K562 (cell line): ENCODE results near the gene PTP4A2. TPM values are rescaled to one million over a fixed set of nuclear protein-coding genes. Genes with fewer than 3 reads are reported as not detected.
A peak's percentile ranks its signal among the peaks of the same experiment; 100 is the strongest.

Experiments used
- ATAC-seq: fragments of 200-7000 bp; cut with Tn5 transposase; 3 replicates; pipeline ENCODE4 v1.9.1; 2020; ENCODE audit warnings: moderate library complexity
- BruUV-seq: library from RNA; stranded (reverse); fragments of 400-500 nt; replicated peaks from 2 replicates; lab custom pipeline; 2021; lab: Mats Ljungman, UMichigan
- CTCF ChIA-PET: fragments of 300-600 bp; formaldehyde crosslinking; extraction: SDS; loops from one replicate; lab custom pipeline; 2021; ENCODE audit warnings: low intra/inter-chr PET ratio; lab: Yijun Ruan, JAX
- POLR2A ChIA-PET: fragments of 300-600, 350-650 bp; sonication (Branson Sonifier 250); formaldehyde crosslinking; extraction: SDS; loops from one replicate; lab custom pipeline; 2021; ENCODE audit warnings: antibody characterized with exemption, inconsistent platforms; lab: Yijun Ruan, JAX
- DNase-seq, 4 experiments: peaks; one replicate each; pipeline versions ENCODE4 v3.0.0 to v3.0.0-alpha.2; 2011 to 2018; ENCODE audit warnings: low spot score in 3 of 4, mixed read lengths in 3 of 4; ENCODE audit errors: extremely low read depth in 1 of 4
- FAIRE-seq: peaks from 2 replicates; lab custom pipeline; 2011; peaks lifted over from hg19 to GRCh38; lab: Jason Lieb, UNC
- H2AFZ ChIP-seq: 2 replicates; pipeline ENCODE4 v1.6.0; 2011; ENCODE audit warnings: low read depth, low read length, control low read depth, inconsistent platforms
- H3K27ac ChIP-seq: fragments of 200-600 bp; 3 replicates; pipeline ENCODE4 v1.8.0; 2011; ENCODE audit warnings: low read depth, mild to moderate bottlenecking, control low read depth, inconsistent platforms, low read length, moderate library complexity, mixed read lengths; ENCODE audit errors: extremely low read depth
- H3K27me3 ChIP-seq, 2 experiments: fragments of 300-600 bp in 1 of 2; 2 replicates in 1 of 2; 3 replicates in 1 of 2; pipeline versions ENCODE4 v1.6.0 to v1.8.0; 2011; ENCODE audit warnings: inconsistent platforms in 2 of 2, low read length in 2 of 2, mild to moderate bottlenecking in 1 of 2, mixed read lengths in 1 of 2, moderate library complexity in 1 of 2; ENCODE audit not compliant: control insufficient read depth in 2 of 2, insufficient read depth in 2 of 2
- H3K36me3 ChIP-seq: fragments of 300-600 bp; 3 replicates; pipeline ENCODE4 v1.8.0; 2011; ENCODE audit warnings: mild to moderate bottlenecking, low read length, inconsistent platforms; ENCODE audit not compliant: control insufficient read depth, insufficient read depth
- H3K4me1 ChIP-seq, 2 experiments: fragments of 200-600 bp in 1 of 2; replicated peaks in 1 of 2; 2 replicates in 1 of 2; 3 replicates in 1 of 2; pipeline versions ENCODE4 v1.5.1 to v1.8.0; 2011; ENCODE audit warnings: inconsistent platforms in 2 of 2, low read length in 2 of 2, mild to moderate bottlenecking in 1 of 2, mixed read lengths in 1 of 2, moderate library complexity in 1 of 2; ENCODE audit not compliant: control insufficient read depth in 2 of 2, insufficient read depth in 2 of 2
- H3K4me2 ChIP-seq: 2 replicates; pipeline ENCODE4 v1.6.1; 2011; ENCODE audit warnings: low read length, control low read depth, inconsistent platforms, mixed read lengths; ENCODE audit not compliant: insufficient read depth
- H3K4me3 ChIP-seq: fragments of 200-600 bp; sonication (generic), shearing (Covaris generic); 2 replicates; pipeline ENCODE4 v1.5.1; 2016; ENCODE audit warnings: control low read depth, inconsistent platforms
- H3K79me2 ChIP-seq: fragments of 200-600 bp; 3 replicates; pipeline ENCODE4 v1.8.0; 2011; ENCODE audit warnings: low read length, inconsistent platforms; ENCODE audit not compliant: control insufficient read depth, insufficient read depth
- H3K9ac ChIP-seq, 2 experiments: 2 replicates each; pipeline versions ENCODE4 v1.6.0 to v1.6.1; 2011; ENCODE audit warnings: low read depth in 2 of 2, low read length in 2 of 2, control low read depth in 1 of 2, inconsistent platforms in 1 of 2, mild to moderate bottlenecking in 1 of 2, mixed read lengths in 1 of 2; ENCODE audit not compliant: insufficient read depth in 1 of 2
- H3K9me1 ChIP-seq: one replicate; pipeline ENCODE4 v1.6.0; 2011; ENCODE audit warnings: inconsistent platforms, mild to moderate bottlenecking, low read length, moderate library complexity; ENCODE audit not compliant: control insufficient read depth, insufficient read depth
- H3K9me3 ChIP-seq: replicated peaks from 2 replicates; pipeline ENCODE4 v1.5.1; 2011; ENCODE audit warnings: low read depth, low read length, inconsistent platforms; ENCODE audit not compliant: control insufficient read depth, insufficient read depth
- H4K20me1 ChIP-seq: replicated peaks from 2 replicates; pipeline ENCODE4 v1.6.1; 2011; ENCODE audit warnings: low read length, inconsistent platforms, mixed read lengths; ENCODE audit not compliant: control insufficient read depth, insufficient read depth
- C11orf30 ChIP-seq: fragments of 450-650 bp; IDR thresholded peaks from 2 replicates; pipeline ENCODE4 v1.6.1; 2016; ENCODE audit warnings: low read depth, mild to moderate bottlenecking
- ILF3 ChIP-seq: fragments of 450-650 bp; IDR thresholded peaks from 2 replicates; pipeline ENCODE4 v1.6.1; 2018; ENCODE audit warnings: antibody characterized with exemption, mild to moderate bottlenecking, moderate library complexity, borderline replicate concordance
- STAG1 ChIP-seq: sonication (generic); formaldehyde crosslinking; IDR thresholded peaks from 2 replicates; pipeline ENCODE4 v1.5.0; 2020; ENCODE audit warnings: missing genetic modification reagents, borderline replicate concordance
- WGBS: fragments of 100-300 bp; shearing (Covaris generic); methylation state at CpG from one replicate; pipeline ENCODE4 v1.1.6; 2016; ENCODE audit warnings: low coverage, mixed read lengths; ENCODE audit not compliant: insufficient coverage; ENCODE audit errors: missing lambda C conversion rate; 5-methylcytosine and 5-hydroxymethylcytosine counted together
- in situ Hi-C: fragments of 300-500 bp; cut with MboI; formaldehyde crosslinking; loops from 4 replicates; pipeline ENCODE4 v1.15.0; 2018; ENCODE audit warnings: inconsistent platforms, mixed read lengths
- intact Hi-C: fragments of 100-400 bp; cut with micrococcal nuclease; formaldehyde crosslinking; loops from 2 replicates; pipeline ENCODE4 v1.14.2; 2022
- polyA plus RNA-seq, 8 experiments: library from polyadenylated mRNA; depleted of rRNA in 4 of 8; stranded (reverse) in 5 of 8; unstranded in 3 of 8; fragments of >200 nt; fragmentation: Nextera tagmentation in 2 of 8; fragmentation: Illumina TruSeq in 1 of 8; extraction: Ambion mirVana in 2 of 8; extraction: Trizol in 1 of 8; gene quantifications; 2 replicates each; pipeline versions ENCODE4 v1.2.1 to v1.2.3, GENCODE V29; 2011 to 2014; ENCODE audit warnings: inconsistent platforms in 1 of 8, missing spikeins in 1 of 8
- total RNA-seq, 7 experiments: library from RNA; depleted of rRNA in 6 of 7; stranded (reverse); fragments of >200 nt in 6 of 7; fragmentation: Illumina TruSeq in 2 of 7; extraction: Trizol in 2 of 7; gene quantifications; 2 replicates each; pipeline versions ENCODE4 v1.2.1 to v1.2.3, GENCODE V29; 2011 to 2021; ENCODE audit warnings: low replicate concordance in 1 of 7
- TF ChIP-seq, protein P1 (sequence below): sonication (generic); formaldehyde crosslinking; IDR thresholded peaks from 2 replicates; pipeline ENCODE4 v1.4.0; 2020; ENCODE audit warnings: mild to moderate bottlenecking, missing genetic modification reagents

Gene PTP4A2
- total and polyA plus RNA-seq, 9 of the 15 experiments (the other 6 are each of a cell fraction or from before 2014, with no cell fraction given): 197 to 870 (median 480) TPM

DNA sequence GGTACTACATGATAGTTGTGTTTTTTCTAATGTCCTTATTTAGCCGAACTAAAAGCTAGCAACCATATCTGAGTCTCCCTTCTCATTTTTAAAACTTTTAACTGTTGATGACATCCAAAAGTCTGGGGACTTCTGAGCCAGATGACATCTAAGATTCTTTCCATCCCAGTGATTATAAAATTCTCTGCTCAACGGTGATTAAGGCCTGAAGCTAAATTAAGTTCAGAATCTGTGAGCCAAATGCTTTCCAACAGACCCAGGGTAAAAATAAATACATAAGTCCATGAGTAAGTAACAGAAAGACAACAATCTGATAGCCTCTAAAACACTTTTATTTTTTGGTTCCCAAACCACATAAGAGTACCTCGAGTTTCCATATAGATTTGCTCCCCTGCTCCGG lies 13.1 kb upstream of the PTP4A2 start:
- FAIRE-seq: no peak
- POLR2A ChIA-PET: interaction anchor here (1.1 to 5.7 kb wide), 2 partner anchors 16 to 17 kb away, joined by 3 to 45 read pairs; no protein-coding TSS in a partner anchor
- CTCF ChIA-PET: no interaction called here

More for the DNA sequence above, 13.1 kb upstream of the PTP4A2 start:
- DNase-seq (peak in 1 of 4 experiments; percentile 3), ATAC-seq (no peak)
- Histone ChIP-seq H3K36me3 (no peaks in the 10 kb centered on the region), H2AFZ (0 out of 2 replicates have a peak overlapping the region, but pooled peaks have one; percentile 6), H3K4me1 (peaks cover 31 to 38% of the 10 kb centered on the region in 2 experiments), H3K9me3 (no peaks in the 10 kb centered on the region), H3K27ac (no peak overlapping the region), H3K9me1 (no peaks in the 10 kb centered on the region), H3K27me3 (no peaks in the 10 kb centered on the region), H3K4me3 (no peak overlapping the region), H3K79me2 (peaks cover 7% of the 10 kb centered on the region; the same call in 2 of the 3 replicates), H3K9ac (no peak overlapping the region), H3K4me2 (no peak overlapping the region), H4K20me1 (no peaks in the 10 kb centered on the region)
- WGBS: 51% methylated on average over 4 of the region's 4 CpGs
- TF ChIP-seq ILF3 (no peak), C11orf30 (no peak), STAG1 (CRISPR knock-in tag) (no peak)
- TF ChIP-seq, protein P1, sequence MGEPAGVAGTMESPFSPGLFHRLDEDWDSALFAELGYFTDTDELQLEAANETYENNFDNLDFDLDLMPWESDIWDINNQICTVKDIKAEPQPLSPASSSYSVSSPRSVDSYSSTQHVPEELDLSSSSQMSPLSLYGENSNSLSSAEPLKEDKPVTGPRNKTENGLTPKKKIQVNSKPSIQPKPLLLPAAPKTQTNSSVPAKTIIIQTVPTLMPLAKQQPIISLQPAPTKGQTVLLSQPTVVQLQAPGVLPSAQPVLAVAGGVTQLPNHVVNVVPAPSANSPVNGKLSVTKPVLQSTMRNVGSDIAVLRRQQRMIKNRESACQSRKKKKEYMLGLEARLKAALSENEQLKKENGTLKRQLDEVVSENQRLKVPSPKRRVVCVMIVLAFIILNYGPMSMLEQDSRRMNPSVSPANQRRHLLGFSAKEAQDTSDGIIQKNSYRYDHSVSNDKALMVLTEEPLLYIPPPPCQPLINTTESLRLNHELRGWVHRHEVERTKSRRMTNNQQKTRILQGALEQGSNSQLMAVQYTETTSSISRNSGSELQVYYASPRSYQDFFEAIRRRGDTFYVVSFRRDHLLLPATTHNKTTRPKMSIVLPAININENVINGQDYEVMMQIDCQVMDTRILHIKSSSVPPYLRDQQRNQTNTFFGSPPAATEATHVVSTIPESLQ (CRISPR knock-in tag): no peak
- intact Hi-C loops: loop anchor here (10.0 kb wide), 1 partner anchor 306 kb away; the partner anchor contains the start of gene PEF1
- in situ Hi-C loops: no loop called here
- no TSS peak for BruUV-seq
